PC-3 (cell line): ENCODE measurements around the gene SCAPER.

ENCODE experiments used
- CTCF ChIP-seq: fragments of 300-600 bp; sonication (generic); conservative IDR thresholded peaks from 2 replicates; pipeline ENCODE4 v1.5.1; 2017; ENCODE audit warnings: antibody characterized with exemption, low read depth, mild to moderate bottlenecking, low read length
- EZH2phosphoT487 ChIP-seq: fragments of 300-600 bp; sonication (generic); IDR thresholded peaks from 2 replicates; pipeline ENCODE4 v1.6.1; 2018; ENCODE audit warnings: mild to moderate bottlenecking, antibody characterized with exemption, low read length, borderline replicate concordance

DNA sequence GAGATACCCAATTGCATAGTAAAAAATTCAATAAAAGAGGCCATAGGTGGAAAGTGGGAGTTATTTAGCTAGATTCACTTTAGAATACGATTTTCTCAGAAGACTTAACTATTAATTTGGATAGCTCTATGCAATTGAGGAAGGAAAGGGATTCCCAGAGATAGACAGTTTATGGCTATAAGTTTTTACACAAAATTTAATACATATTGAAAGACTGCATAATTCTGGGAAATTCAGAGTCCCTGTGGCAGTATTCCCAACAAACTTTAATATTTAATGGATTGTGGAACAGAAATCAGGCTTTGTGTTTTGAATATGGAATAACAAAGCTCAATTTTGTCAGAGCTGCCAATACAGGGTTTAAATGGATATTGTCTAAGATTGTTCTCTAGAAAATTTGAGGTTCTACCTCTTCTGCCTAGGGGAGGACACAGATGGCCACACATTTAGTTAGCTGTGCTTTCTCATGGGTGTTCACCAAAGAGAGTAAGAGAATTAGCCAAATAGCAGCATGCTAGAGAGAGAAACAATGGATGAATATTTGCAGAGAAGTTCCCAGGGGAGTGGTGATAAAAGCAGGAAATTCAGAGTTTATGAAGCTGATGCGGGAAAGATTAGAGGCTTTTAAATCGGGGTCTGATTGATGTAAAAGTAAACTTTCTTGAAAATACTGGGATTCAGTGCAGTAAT is 560.1 kb downstream of the SCAPER start:
- no peak for TF ChIP-seq EZH2phosphoT487
- TF ChIP-seq CTCF, result no peak
